M059J (cell line): ENCODE measurements around the gene HOMER2. TPM values are rescaled to one million over a fixed set of nuclear protein-coding genes. Genes with fewer than 3 reads are reported as not detected.

ENCODE experiments used
- DNase-seq: peaks from one replicate; pipeline ENCODE4 v3.0.0-alpha.2; 2012; ENCODE audit warnings: low read depth
- total RNA-seq: library from RNA; depleted of rRNA; stranded (reverse); fragments of >200 nt; shearing (Covaris generic); gene quantifications from 2 replicates; pipeline ENCODE4 v1.2.3, GENCODE V29; 2014

HOMER2 gene
- total RNA-seq, 1 experiment from 2014 or later: 7.6 TPM

- no peak for DNase-seq
These were observed 22.1 kb downstream of the HOMER2 start for GRCh38 chr15:82930461-82930860.

GRCh38 chr15:82928711-82929110 lies 23.8 kb downstream of the HOMER2 start:
- DNase-seq: no peak

GRCh38 chr15:82923744-82924143 lies 28.8 kb downstream of the HOMER2 start:
- no peak for DNase-seq

DNA sequence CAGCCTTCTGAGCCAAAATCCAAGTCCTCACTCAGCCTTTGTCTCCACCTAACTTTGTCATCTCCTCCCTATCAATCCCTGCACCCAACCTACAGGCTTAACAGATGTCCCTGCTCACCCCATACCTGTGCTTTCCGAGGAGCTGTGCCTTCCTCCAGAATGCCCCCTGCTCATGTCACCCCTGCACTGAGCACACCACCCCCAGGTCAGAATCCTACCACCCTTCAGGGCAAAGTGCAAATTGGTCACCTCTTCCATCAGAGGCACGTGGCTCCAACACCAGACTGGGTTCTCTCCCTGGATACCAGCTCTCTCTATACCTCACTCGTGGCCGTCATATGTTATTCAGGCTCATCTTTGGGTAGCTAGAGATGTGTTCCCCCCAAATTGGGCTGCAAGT lies 29.8 kb downstream of the HOMER2 start:
- no peak for DNase-seq

GRCh38 chr15:82921939-82922338 lies 30.6 kb downstream of the HOMER2 start:
- no peak for DNase-seq

DNA sequence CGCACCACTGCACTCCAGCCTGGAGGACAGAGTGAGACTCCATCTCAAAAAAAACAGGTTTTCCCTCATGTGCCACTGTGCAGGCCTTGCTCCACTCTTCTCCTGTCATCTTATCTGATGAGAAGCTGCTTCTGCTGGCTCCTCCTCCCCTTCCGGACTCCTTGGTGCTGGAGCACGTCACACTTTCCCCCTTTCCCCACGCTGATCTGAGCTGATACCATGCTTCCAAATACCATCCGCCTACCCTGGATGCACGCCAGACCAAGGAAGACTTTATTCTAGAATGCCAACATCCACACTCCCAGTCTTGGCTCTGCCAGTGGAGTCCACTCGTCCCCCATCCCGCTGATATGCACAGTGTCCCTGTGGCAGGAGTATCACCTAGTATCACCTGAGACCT lies 31.3 kb downstream of the HOMER2 start:
- no peak for DNase-seq

DNA sequence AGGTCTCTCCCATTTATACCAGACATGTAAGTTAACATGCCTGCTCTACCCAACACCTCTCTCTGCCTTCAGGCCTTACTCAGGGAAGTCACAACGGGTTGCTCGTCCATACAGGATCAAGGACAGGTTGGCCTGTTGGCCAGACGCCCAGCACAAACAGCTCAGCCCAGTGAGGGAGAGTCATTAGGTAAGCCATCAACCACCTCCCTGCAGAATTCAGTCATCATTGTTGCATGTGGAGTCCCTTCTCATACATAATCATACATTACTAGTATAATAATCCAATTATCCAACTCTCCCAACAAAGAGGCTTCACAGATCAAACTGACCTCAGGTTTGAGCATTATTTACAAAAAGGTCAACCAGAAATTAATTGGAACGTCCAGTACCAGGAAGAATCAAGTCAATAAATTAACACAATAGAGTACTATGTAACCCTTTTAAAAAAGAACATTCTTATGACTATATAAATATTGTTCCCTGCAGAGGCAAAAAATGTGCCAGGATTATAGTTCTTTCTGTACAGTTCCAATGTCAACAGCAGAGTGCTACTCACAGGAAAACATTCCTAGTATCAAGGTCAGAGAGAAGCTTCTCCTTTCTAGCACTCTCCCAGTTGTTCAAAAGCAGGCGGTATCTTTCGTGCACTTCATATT lies 33.2 kb downstream of the HOMER2 start:
- no peak for DNase-seq

- DNase-seq: no peak
These were observed 33.8 kb downstream of the HOMER2 start for GRCh38 chr15:82918607-82919230.

DNA sequence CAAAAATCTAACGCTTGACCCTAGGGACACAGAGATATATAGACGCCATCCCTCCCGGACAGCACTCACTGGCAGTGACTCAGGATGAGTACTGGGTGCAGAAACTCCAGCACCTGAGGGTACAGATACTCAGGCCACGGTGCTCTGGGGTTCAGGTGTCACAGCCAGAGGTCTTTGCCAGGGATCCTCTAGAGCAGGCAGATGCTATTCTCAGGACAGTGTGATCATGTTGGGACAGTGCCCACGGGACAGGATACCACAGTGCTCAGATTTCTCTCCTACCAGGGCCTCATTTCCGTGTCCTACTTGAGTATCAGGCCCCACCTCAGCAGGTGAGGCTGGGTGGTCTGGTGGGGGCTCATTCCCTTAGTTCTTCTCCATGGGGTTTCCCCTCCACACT lies 34.4 kb downstream of the HOMER2 start:
- DNase-seq: no peak

DNA sequence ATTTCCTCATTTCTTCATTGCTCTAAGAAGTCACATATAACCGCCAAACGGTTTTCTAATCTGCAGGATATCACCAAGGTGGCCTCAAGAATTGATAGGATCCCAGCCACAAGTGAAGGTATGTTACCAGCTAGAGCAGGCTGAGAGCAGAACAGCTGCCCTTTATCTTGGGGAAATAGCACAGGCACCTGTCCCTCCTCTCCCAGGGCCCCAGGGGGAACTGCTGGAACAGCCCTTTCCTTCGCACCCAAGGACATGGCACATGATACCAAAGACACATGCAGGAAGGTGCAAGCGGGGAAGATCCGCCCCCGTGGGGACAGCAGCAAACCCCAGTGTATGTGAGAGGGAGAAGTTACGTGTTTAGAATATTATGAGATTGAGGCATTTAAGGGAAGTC lies 35.3 kb downstream of the HOMER2 start:
- no peak for DNase-seq

GRCh38 chr15:82916161-82916952 lies 36.2 kb downstream of the HOMER2 start:
- DNase-seq: no peak

- DNase-seq: no peak
These were observed 38.1 kb downstream of the HOMER2 start for GRCh38 chr15:82914396-82914795.

- DNase-seq: no peak
These were observed 41.1 kb downstream of the HOMER2 start for GRCh38 chr15:82911458-82911857.

GRCh38 chr15:82910721-82911120 lies 41.8 kb downstream of the HOMER2 start:
- DNase-seq: no peak

- no peak for DNase-seq
These were observed 43.3 kb downstream of the HOMER2 start for GRCh38 chr15:82909080-82909815.

DNA sequence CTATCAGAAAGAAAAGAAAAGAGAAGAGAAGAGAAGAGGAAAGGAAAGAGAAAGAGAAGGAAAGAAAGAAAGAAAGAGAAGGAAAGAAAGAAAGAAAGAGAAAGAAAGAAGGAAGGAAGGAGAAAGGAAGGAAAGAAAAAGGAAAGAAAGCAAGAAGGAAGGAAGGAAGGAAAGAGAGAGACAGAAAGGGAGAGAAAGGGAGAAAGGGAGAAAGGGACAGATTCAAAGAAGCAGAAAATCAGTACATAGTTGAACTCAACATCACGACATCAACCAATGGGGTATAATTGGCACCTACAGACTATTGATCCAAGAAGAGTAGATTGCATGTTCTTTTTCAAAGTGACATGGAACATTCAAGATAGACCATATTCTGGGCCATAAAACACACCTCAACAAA lies 45.2 kb downstream of the HOMER2 start:
- no peak for DNase-seq

DNA sequence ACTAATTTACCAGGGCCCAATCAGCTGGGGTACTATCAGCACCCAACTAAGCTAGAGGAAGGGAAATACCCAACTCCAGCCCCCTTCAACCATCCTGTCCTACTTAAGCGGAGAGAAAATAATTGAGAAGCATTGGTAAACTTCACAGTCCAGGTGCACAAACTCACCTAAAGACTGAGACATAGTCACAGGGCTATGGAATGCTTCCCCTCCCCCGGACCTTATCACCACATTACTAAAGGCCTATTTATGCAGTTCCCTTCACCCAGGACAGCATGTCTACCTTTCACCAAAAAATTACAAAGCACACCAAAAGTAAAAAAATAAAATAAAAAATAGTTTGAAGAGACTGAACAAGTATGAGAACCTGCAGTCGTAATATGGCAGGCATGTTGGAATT lies 47.9 kb downstream of the HOMER2 start:
- no peak for DNase-seq

DNA sequence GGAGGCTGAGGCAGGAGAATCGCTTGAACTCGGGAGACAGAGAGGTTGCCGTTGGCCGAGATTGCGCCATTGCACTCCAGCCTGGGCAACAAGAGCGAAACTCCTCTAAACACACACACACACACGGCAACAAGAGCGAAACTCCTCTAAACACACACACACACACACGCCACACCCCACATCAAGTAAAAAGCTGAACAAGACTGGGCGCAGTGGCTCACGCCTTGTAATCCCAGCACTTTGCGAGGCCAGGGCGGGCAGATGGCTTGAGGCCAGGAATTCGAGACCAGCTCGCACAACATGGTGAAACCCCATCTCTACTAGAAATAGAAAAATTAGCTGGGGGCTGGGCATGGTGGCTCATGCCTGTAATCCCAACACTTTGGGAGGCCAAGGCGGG lies 49.0 kb downstream of the HOMER2 start:
- DNase-seq: no peak

GRCh38 chr15:82901114-82901805 lies 51.3 kb downstream of the HOMER2 start:
- DNase-seq: no peak

DNA sequence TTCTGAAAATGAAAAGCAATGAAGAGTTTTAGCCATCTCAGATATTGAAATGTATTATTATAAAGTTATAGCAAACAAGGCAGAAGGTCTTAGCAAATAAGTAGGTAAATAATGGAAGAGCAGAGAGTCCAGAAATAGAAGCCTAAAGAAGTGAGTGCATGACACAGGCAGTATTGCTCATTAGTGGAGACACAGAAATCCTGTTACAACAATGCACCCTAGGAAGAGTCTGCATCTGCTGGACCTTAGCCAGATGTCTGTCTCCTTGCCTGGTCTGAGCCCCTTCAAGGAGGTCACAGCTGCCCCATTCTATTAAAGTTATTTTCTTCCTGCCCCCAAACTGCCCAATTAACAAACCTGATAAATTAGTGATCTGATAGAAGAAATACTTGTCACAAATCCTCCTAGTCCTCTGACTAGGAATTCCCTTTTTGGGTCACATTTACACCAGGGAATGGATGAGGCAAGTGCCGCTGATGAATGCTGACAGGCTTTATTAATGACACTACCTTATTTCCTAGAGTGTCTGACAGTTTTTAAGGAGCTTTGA lies 51.9 kb downstream of the HOMER2 start:
- no peak for DNase-seq

GRCh38 chr15:82898961-82899360 lies 53.6 kb downstream of the HOMER2 start:
- DNase-seq: no peak
